ENCODE results near the gene LIPT2. TPM values are rescaled to one million over a fixed set of nuclear protein-coding genes. Genes with fewer than 3 reads are reported as not detected.

LIPT2 gene
- total and polyA plus RNA-seq, 4 donors, result 2.3 to 7.9 (median 5.9) TPM

- H3K4me3 ChIP-seq (ENCODE audit: low read depth in 1 of 3, low read length in 3 of 3), result no peak overlapping the region
- H3K27me3 ChIP-seq (ENCODE audit: control insufficient read depth in 4 of 4, insufficient read depth in 4 of 4, low read length in 3 of 4), result no peaks in the 10 kb centered on the region
- no peak overlapping the region for H3K27ac ChIP-seq (ENCODE audit: low read depth in 1 of 2, low read length in 2 of 2)
- peaks cover 0 to 21% (median 6%) of the 10 kb centered on the region in 4 donors for H3K4me1 ChIP-seq (ENCODE audit: control insufficient read depth in 4 of 4, insufficient read depth in 4 of 4, low read length in 3 of 4)
- DNase-seq (ENCODE audit: low spot score), result no peak
- no peak overlapping the region for H3K9ac ChIP-seq (ENCODE audit: low read depth in 1 of 2, low read length in 2 of 2)
- WGBS, result 92% methylated on average over 6 of the region's 6 CpGs
- H3K36me3 ChIP-seq (ENCODE audit: control insufficient read depth in 4 of 4, insufficient read depth in 3 of 4, low read depth in 1 of 4, low read length in 3 of 4), result peaks cover 0 to 6% (median 2%) of the 10 kb centered on the region in 4 donors
- H3K9me3 ChIP-seq (ENCODE audit: control insufficient read depth in 4 of 4, low read length in 3 of 4), result no peaks in the 10 kb centered on the region
- no peak for TF ChIP-seq FOXA1 (IDR thresholded peaks at IDR 0.05)
- TF ChIP-seq EGR1 (IDR thresholded peaks at IDR 0.05; ENCODE audit: low read depth in 2 of 2), result no peak
- no peak for TF ChIP-seq FOXA2 (IDR thresholded peaks at IDR 0.05)
- no peak for TF ChIP-seq CTCF (IDR thresholded peaks at IDR 0.05; ENCODE audit: low read depth, low read length, missing input control)
- no peak for TF ChIP-seq ATF3 (IDR thresholded peaks at IDR 0.05)
- TF ChIP-seq TAF1 (conservative IDR thresholded peaks at IDR 0.05), result no peak
- TF ChIP-seq RXRA (IDR thresholded peaks at IDR 0.05), result no peak
- no peak for TF ChIP-seq YY1 (IDR thresholded peaks at IDR 0.05)
- no peak for TF ChIP-seq SP1 (IDR thresholded peaks at IDR 0.05)
Measured at GRCh38 chr11:74457356-74457755, 36.2 kb downstream of the LIPT2 start.

GRCh38 chr11:74453373-74453975 lies 40.0 kb downstream of the LIPT2 start:
- Histone ChIP-seq H3K4me3 (ENCODE audit: low read depth in 1 of 3, low read length in 3 of 3) (no peak overlapping the region), H3K9ac (ENCODE audit: low read depth in 1 of 2, low read length in 2 of 2) (no peak overlapping the region), H3K27me3 (ENCODE audit: control insufficient read depth in 4 of 4, insufficient read depth in 4 of 4, low read length in 3 of 4) (no peaks in the 10 kb centered on the region), H3K36me3 (ENCODE audit: control insufficient read depth in 4 of 4, insufficient read depth in 3 of 4, low read depth in 1 of 4, low read length in 3 of 4) (peaks cover 0 to 4% (median 2%) of the 10 kb centered on the region in 4 donors), H3K27ac (ENCODE audit: low read depth in 1 of 2, low read length in 2 of 2) (no peak overlapping the region), H3K9me3 (ENCODE audit: control insufficient read depth in 4 of 4, low read length in 3 of 4) (no peaks in the 10 kb centered on the region), H3K4me1 (ENCODE audit: control insufficient read depth in 4 of 4, insufficient read depth in 4 of 4, low read length in 3 of 4) (no peaks in the 10 kb centered on the region)
- WGBS, result 39% methylated on average over 10 of the region's 10 CpGs
- peak; percentile 82 for DNase-seq (ENCODE audit: low spot score)
- TF ChIP-seq HNF4A (conservative IDR thresholded peaks at IDR 0.05) (no peak), YY1 (IDR thresholded peaks at IDR 0.05) (no peak), MAX (IDR thresholded peaks at IDR 0.05) (no peak), HNF4G (IDR thresholded peaks at IDR 0.05) (no peak), CTCF (IDR thresholded peaks at IDR 0.05; ENCODE audit: low read depth, low read length, missing input control) (peak; percentile 71), JUND (IDR thresholded peaks at IDR 0.05) (no peak), SP1 (IDR thresholded peaks at IDR 0.05) (no peak), RAD21 (IDR thresholded peaks at IDR 0.05) (peak; percentile 90), FOXA2 (IDR thresholded peaks at IDR 0.05) (no peak)

- Histone ChIP-seq H3K27ac (ENCODE audit: low read depth in 1 of 2, low read length in 2 of 2) (no peak overlapping the region), H3K36me3 (ENCODE audit: control insufficient read depth in 4 of 4, insufficient read depth in 3 of 4, low read depth in 1 of 4, low read length in 3 of 4) (peaks cover 0 to 4% (median under 1%) of the 10 kb centered on the region in 4 donors), H3K4me3 (ENCODE audit: low read depth in 1 of 3, low read length in 3 of 3) (no peak overlapping the region), H3K9me3 (ENCODE audit: control insufficient read depth in 4 of 4, low read length in 3 of 4) (no peaks in the 10 kb centered on the region), H3K9ac (ENCODE audit: low read depth in 1 of 2, low read length in 2 of 2) (no peak overlapping the region), H3K27me3 (ENCODE audit: control insufficient read depth in 4 of 4, insufficient read depth in 4 of 4, low read length in 3 of 4) (no peaks in the 10 kb centered on the region), H3K4me1 (ENCODE audit: control insufficient read depth in 4 of 4, insufficient read depth in 4 of 4, low read length in 3 of 4) (no peaks in the 10 kb centered on the region)
- DNase-seq (ENCODE audit: low spot score), result no peak
- 76% methylated on average over 3 of the region's 3 CpGs for WGBS
- TF ChIP-seq RXRA (IDR thresholded peaks at IDR 0.05) (no peak), TAF1 (conservative IDR thresholded peaks at IDR 0.05) (no peak), ATF3 (IDR thresholded peaks at IDR 0.05) (no peak), YY1 (IDR thresholded peaks at IDR 0.05) (no peak), ZBTB33 (IDR thresholded peaks at IDR 0.05) (no peak), SP1 (IDR thresholded peaks at IDR 0.05) (no peak), FOXA2 (IDR thresholded peaks at IDR 0.05) (no peak), HNF4A (conservative IDR thresholded peaks at IDR 0.05) (no peak), JUND (IDR thresholded peaks at IDR 0.05) (no peak), HNF4G (IDR thresholded peaks at IDR 0.05) (no peak), RAD21 (IDR thresholded peaks at IDR 0.05) (no peak), GABPA (IDR thresholded peaks at IDR 0.05 in 1 of 2, conservative IDR thresholded peaks at IDR 0.05 in 1 of 2) (no peak), EGR1 (IDR thresholded peaks at IDR 0.05; ENCODE audit: low read depth in 2 of 2) (no peak), FOXA1 (IDR thresholded peaks at IDR 0.05) (no peak), MAX (IDR thresholded peaks at IDR 0.05) (no peak)
Measured at GRCh38 chr11:74452366-74452765, 41.2 kb downstream of the LIPT2 start.
